Right renal cortex interstitium (tissue), 3 donors: ENCODE results near the gene KRT20. TPM values are rescaled to one million over a fixed set of nuclear protein-coding genes. Genes with fewer than 3 reads are reported as not detected.

Source experiments
- polyA plus RNA-seq, 3 donors: library from polyadenylated mRNA; unstranded; fragments of 120-200 nt; gene quantifications; one replicate each; pipeline ENCODE4 v1.2.1, GENCODE V29; 2013; ENCODE audit not compliant: insufficient read length in 3 of 3

Gene KRT20
- polyA plus RNA-seq, 3 donors, result 0.17 to 0.37 TPM; not detected in 1

Other genes starting within 250 kb of the KRT20 start
- gene SMARCE1, start 237.4 kb downstream of the KRT20 start, polyA plus RNA-seq, result 100 to 1,000 TPM; 272 to 303 (median 302) TPM
- under 1 TPM in 2 of 3 donors, not detected in 1; 0.14 to 0.24 TPM for gene KRT222, start 220.1 kb downstream of the KRT20 start, polyA plus RNA-seq
- not detected for gene KRT24, start 181.5 kb downstream of the KRT20 start, polyA plus RNA-seq
- under 1 TPM in 2 of 3 donors, not detected in 1; 0.07 TPM for gene KRT25, start 129.9 kb downstream of the KRT20 start, polyA plus RNA-seq
- not detected for gene KRT26, start 113.0 kb downstream of the KRT20 start, polyA plus RNA-seq
- gene KRT27, start 102.7 kb downstream of the KRT20 start, polyA plus RNA-seq, result not detected
- gene KRT28, start 85.3 kb downstream of the KRT20 start, polyA plus RNA-seq, result not detected
- gene KRT10, start 62.6 kb downstream of the KRT20 start, polyA plus RNA-seq, result 10 to 100 TPM; 33.0 to 44.7 (median 41.0) TPM
- not detected for gene KRT12, start 18.0 kb downstream of the KRT20 start, polyA plus RNA-seq
- gene KRT23, start 52.4 kb upstream of the KRT20 start, polyA plus RNA-seq, result 1 to 10 TPM in 2 of 3 donors, under 1 TPM in 1; 0.45 to 2.2 (median 2.0) TPM
- not detected for gene KRT39, start 81.7 kb upstream of the KRT20 start, polyA plus RNA-seq
- not detected for gene KRT40, start 99.1 kb upstream of the KRT20 start, polyA plus RNA-seq
- gene KRTAP3-3, start 108.9 kb upstream of the KRT20 start, polyA plus RNA-seq, result not detected
- not detected for gene KRTAP3-2, start 114.7 kb upstream of the KRT20 start, polyA plus RNA-seq
- gene KRTAP3-1, start 123.9 kb upstream of the KRT20 start, polyA plus RNA-seq, result not detected
- not detected for gene KRTAP1-5, start 142.0 kb upstream of the KRT20 start, polyA plus RNA-seq
- gene KRTAP1-4, start 145.0 kb upstream of the KRT20 start, polyA plus RNA-seq, result not detected
- not detected for gene KRTAP1-3, start 149.6 kb upstream of the KRT20 start, polyA plus RNA-seq
- gene KRTAP1-1, start 156.2 kb upstream of the KRT20 start, polyA plus RNA-seq, result not detected
- gene KRTAP2-1, start 162.1 kb upstream of the KRT20 start, polyA plus RNA-seq, result not detected
- not detected for gene KRTAP2-2, start 170.0 kb upstream of the KRT20 start, polyA plus RNA-seq
- gene KRTAP2-3, start 174.9 kb upstream of the KRT20 start, polyA plus RNA-seq, result not detected
- not detected for gene KRTAP2-4, start 180.6 kb upstream of the KRT20 start, polyA plus RNA-seq
- not detected for gene KRTAP4-7, start 198.9 kb upstream of the KRT20 start, polyA plus RNA-seq
- not detected for gene KRTAP4-8, start 212.9 kb upstream of the KRT20 start, polyA plus RNA-seq
- not detected for gene KRTAP4-16, start 217.0 kb upstream of the KRT20 start, polyA plus RNA-seq
- not detected for gene KRTAP4-9, start 220.1 kb upstream of the KRT20 start, polyA plus RNA-seq
- not detected for gene KRTAP4-11, start 233.1 kb upstream of the KRT20 start, polyA plus RNA-seq
- not detected for gene KRTAP4-12, start 238.9 kb upstream of the KRT20 start, polyA plus RNA-seq